NCI-H2107 treated with DMSO at 0.1 percent for 48 hours (cell line): ENCODE data around the gene ENOPH1.
"Not testable (repeated sequence)": the region's sequence is repeated elsewhere in the genome, so short reads cannot be mapped to it uniquely, and the experiment has no call there.

Source experiments
- DNase-seq: peaks from one replicate; lab custom pipeline; 2025; ENCODE audit not compliant: unreplicated experiment; lab: John Stamatoyannopoulos, UW

ENOPH1 gene

GRCh38 chr4:82467471-82467870, 37.1 kb downstream of the ENOPH1 start:
- no peak for DNase-seq

GRCh38 chr4:82469791-82470345, 39.5 kb downstream of the ENOPH1 start:
- DNase-seq: no peak

- DNase-seq: not testable (repeated sequence)
Measured at GRCh38 chr4:82473080-82473479, 42.7 kb downstream of the ENOPH1 start.

- no peak for DNase-seq
Measured at GRCh38 chr4:82473621-82474164, 43.3 kb downstream of the ENOPH1 start.

GRCh38 chr4:82475931-82476330, 45.5 kb downstream of the ENOPH1 start:
- not testable (repeated sequence) for DNase-seq

GRCh38 chr4:82477469-82477868, 47.1 kb downstream of the ENOPH1 start:
- DNase-seq: not testable (repeated sequence)

DNA sequence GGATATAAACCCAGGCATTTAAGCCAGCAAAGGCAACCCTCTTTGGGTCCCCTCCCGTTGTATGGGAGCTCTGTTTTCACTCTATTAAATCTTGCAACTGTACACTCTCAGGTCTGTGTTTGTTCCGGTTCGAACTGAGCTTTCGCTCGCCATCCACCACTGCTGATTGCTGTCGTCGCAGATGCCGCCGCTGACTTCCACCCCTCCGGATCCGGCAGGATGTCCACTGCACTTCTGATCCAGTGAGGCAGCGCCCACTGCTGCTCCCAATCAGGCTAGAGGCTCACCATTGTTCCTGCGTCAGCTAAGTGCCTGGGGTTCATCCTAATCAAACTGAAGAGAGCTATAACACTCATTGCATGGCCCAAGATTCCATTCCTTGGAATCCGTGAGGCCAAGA, 49.2 kb downstream of the ENOPH1 start:
- no peak for DNase-seq

DNA sequence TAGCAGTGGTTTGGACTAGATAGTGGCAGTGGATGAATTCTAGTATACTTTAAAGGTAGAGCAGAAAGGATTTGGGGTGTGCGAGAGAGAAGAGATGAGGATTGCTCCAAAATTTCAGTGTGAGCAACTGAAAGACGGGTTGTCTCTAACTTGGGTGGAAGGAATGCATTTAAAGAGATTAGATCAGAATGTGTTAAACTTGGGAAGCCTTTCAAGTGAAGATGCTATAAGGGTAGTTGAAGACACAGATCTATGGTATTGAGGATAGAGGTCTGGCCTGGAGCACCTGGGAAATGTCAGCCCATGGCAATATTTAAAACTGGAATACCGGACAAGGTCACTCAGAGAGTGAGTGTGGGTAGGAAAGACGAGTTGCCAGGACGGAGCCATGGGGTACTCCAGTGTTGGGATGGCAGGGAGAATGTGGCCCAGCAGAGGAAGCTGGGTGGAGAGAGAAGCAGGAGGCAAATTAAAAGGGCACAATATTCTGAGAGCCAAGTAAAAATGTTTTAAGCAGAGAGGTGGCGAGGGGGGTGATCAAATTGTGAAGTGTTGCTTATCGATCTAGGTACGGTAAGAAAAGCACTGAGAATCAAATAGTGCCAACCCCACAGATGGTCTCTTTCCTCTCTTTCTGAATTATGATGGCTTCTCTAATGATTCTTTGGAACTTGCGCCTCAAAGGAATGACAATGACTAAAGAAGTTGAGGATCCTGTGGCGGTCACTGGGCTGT, 50.5 kb downstream of the ENOPH1 start:
- no peak for DNase-seq

- no peak for DNase-seq
Measured at GRCh38 chr4:82481506-82481840, 51.1 kb downstream of the ENOPH1 start.

DNA sequence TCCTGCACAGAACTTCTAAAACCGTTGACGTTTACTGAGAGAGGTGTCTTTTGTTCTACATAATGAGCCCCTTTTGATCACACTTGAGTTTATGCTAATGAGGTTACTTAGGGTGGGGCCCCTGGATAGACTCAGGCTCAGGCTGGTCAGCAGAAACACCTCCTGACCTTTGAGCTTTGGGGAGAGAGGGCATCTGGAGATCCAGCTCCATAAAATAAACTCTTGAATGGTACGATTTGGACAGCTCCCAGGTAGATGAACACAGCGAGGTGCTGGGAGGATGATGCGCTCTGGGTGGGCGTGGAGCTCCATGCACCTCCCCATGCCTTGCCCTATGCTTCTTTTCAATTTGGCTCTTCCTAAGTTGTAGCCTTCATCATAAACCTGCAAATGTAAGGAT, 52.0 kb downstream of the ENOPH1 start:
- no peak for DNase-seq

- DNase-seq: no peak
Measured at GRCh38 chr4:82484996-82485783, 54.8 kb downstream of the ENOPH1 start.

DNA sequence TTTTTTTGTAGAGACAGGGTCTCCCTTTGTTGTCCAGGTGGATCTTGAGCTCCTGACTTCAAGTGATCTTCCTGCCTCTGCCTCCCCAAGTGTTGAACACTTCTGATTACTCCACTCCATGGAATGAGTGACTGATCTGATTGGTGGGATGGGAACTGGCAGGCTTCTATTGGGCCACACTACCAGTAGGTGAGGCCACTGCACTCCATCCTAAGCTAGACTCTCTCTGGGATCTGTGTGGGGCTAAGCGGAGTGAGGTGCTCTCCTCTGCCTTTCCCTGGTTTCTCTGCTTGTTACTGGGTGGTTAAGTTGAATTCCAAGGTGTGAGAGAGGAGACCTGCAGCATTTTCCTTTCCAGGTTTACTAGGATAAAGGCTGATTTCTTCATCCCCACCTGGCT, 58.7 kb downstream of the ENOPH1 start:
- DNase-seq: no peak

DNA sequence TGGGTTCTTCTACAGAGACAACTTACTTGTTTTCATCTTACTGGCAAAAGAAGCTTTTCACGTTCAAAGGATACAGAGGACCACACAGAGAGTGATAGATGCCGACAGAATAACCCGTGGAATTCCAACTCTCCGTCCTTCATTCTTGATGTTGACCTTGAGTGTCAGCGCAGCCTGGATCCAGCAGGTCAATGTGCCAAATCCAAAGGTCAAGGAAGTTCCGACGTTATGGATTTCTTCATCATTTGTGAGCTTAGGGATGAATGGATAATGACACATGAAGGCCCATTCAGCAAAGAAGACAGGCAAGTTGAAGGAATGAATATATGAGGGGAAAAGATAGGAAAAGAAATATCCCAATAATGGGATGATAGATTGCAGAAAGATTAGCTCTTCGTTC, 59.6 kb downstream of the ENOPH1 start:
- DNase-seq: no peak

GRCh38 chr4:82491251-82491960, 61.0 kb downstream of the ENOPH1 start:
- peak; percentile 17 for DNase-seq

GRCh38 chr4:82493721-82494425, 63.5 kb downstream of the ENOPH1 start:
- DNase-seq: no peak

GRCh38 chr4:82495666-82496065, 65.3 kb downstream of the ENOPH1 start:
- no peak for DNase-seq

DNA sequence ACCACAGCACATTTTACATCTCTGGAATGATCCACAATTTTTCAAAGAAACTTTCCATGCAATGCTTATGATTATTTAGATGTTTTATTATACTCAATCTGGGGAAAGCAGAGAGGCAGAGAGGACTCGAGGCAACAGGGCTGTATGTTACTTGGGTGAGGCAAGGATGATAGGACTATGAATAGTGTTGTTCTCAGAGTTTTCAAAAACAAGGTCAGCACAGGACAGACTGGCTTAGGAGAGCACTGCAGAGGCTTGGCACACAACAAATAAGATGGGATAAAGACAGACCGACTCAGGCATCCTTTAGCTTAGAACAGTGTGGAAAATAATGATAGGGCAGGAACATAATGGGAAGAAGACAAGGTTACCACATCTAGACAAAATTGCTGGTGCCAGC, 66.0 kb downstream of the ENOPH1 start:
- DNase-seq: no peak

GRCh38 chr4:82499738-82500434, 69.5 kb downstream of the ENOPH1 start:
- peak; percentile 57 for DNase-seq

GRCh38 chr4:82500435-82501153, 70.2 kb downstream of the ENOPH1 start:
- peak; percentile 69 for DNase-seq

DNA sequence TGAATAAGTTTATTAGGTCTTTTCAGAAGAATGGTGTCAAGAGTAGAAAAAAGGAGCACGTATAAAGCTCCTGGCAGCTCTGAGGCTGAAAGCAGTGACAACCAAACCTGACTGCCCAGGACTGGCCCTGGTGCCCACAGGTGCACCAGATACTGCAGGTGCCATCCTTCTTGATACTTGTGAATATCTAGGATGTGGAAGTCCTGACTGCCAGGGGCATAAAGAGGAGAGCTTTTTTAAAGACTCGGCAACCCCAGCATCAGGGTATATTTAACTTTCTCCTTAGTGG, 70.7 kb downstream of the ENOPH1 start:
- DNase-seq: no peak
